PC-3 (cell line): ENCODE measurements around the gene TLDC2. TPM values are rescaled to one million over a fixed set of nuclear protein-coding genes. Genes with fewer than 3 reads are reported as not detected.

Experiments used
- ATAC-seq: fragments of 200-7000 bp; cut with Tn5 transposase; 2 replicates; pipeline ENCODE4 v1.9.1; 2020; ENCODE audit warnings: mild to moderate bottlenecking, moderate library complexity
- BruUV-seq: library from RNA; stranded (reverse); fragments of 400-500 nt; replicated peaks from 2 replicates; lab custom pipeline; 2021; lab: Mats Ljungman, UMichigan
- CTCF ChIA-PET: fragments of 300-600 bp; sonication (Branson Sonifier 250); formaldehyde crosslinking; loops from one replicate; lab custom pipeline; 2022; ENCODE audit warnings: antibody characterized with exemption; lab: Charles Lee
- POLR2A ChIA-PET: fragments of 300-600 bp; sonication (Branson Sonifier 250); formaldehyde crosslinking; loops from one replicate; lab custom pipeline; 2022; ENCODE audit warnings: antibody characterized with exemption; ENCODE audit not compliant: unreplicated experiment; lab: Charles Lee
- DNase-seq: peaks from one replicate; pipeline ENCODE4 v3.0.0-alpha.2; 2015
- H2AFZ ChIP-seq: fragments of 300-600 bp; sonication (generic); 2 replicates; pipeline ENCODE4 v1.6.0; 2016; ENCODE audit warnings: antibody characterized with exemption, low read length
- H3F3A ChIP-seq: fragments of 300-600 bp; sonication (generic); one replicate; pipeline ENCODE4 v1.6.0; 2017; ENCODE audit warnings: antibody characterized with exemption, low read length, control low read depth, mild to moderate bottlenecking; ENCODE audit not compliant: unreplicated experiment
- H3K27ac ChIP-seq: fragments of 300-600 bp; sonication (generic); 2 replicates; pipeline ENCODE4 v1.5.1; 2016; ENCODE audit warnings: mild to moderate bottlenecking, low read length
- H3K27me3 ChIP-seq: fragments of 300-600 bp; sonication (generic); 2 replicates; pipeline ENCODE4 v1.6.1; 2016; ENCODE audit warnings: low read length, mixed read lengths
- H3K36me3 ChIP-seq: fragments of 300-600 bp; sonication (generic); 2 replicates; pipeline ENCODE4 v1.6.1; 2016; ENCODE audit warnings: low read depth, mixed run types, low read length, mixed read lengths
- H3K4me1 ChIP-seq: fragments of 300-600 bp; sonication (generic); 2 replicates; pipeline ENCODE4 v1.5.1; 2016; ENCODE audit warnings: low read length; ENCODE audit not compliant: insufficient read depth
- H3K4me2 ChIP-seq: fragments of 300-600 bp; sonication (generic); 2 replicates; pipeline ENCODE4 v1.6.0; 2016; ENCODE audit warnings: low read length
- H3K4me3 ChIP-seq: fragments of 300-600 bp; sonication (generic); 2 replicates; pipeline ENCODE4 v1.5.1; 2016; ENCODE audit warnings: mild to moderate bottlenecking, low read length, mixed read lengths
- H3K79me2 ChIP-seq: fragments of 300-600 bp; sonication (generic); 2 replicates; pipeline ENCODE4 v1.6.1; 2017; ENCODE audit warnings: low read length, mixed read lengths
- H3K9ac ChIP-seq: fragments of 300-600 bp; sonication (generic); 2 replicates; pipeline ENCODE4 v1.6.0; 2016; ENCODE audit warnings: mild to moderate bottlenecking, low read length
- H3K9me2 ChIP-seq: fragments of 300-600 bp; sonication (generic); replicated peaks from 2 replicates; pipeline ENCODE4 v1.6.1; 2016; ENCODE audit warnings: mixed run types, low read length, mixed read lengths
- H3K9me3 ChIP-seq: fragments of 300-600 bp; sonication (generic); 2 replicates; pipeline ENCODE4 v1.6.1; 2016; ENCODE audit warnings: low read length, mixed read lengths
- H4K20me1 ChIP-seq: fragments of 300-600 bp; sonication (generic); 2 replicates; pipeline ENCODE4 v1.6.1; 2016; ENCODE audit warnings: low read length, mixed read lengths
- CTCF ChIP-seq: fragments of 300-600 bp; sonication (generic); conservative IDR thresholded peaks from 2 replicates; pipeline ENCODE4 v1.5.1; 2017; ENCODE audit warnings: antibody characterized with exemption, low read depth, mild to moderate bottlenecking, low read length
- EZH2 ChIP-seq: fragments of 300-600 bp; sonication (generic); IDR thresholded peaks from one replicate; pipeline ENCODE4 v1.6.1; 2017; ENCODE audit warnings: antibody characterized with exemption, mild to moderate bottlenecking, low read length; ENCODE audit not compliant: unreplicated experiment
- EZH2phosphoT487 ChIP-seq: fragments of 300-600 bp; sonication (generic); IDR thresholded peaks from 2 replicates; pipeline ENCODE4 v1.6.1; 2018; ENCODE audit warnings: mild to moderate bottlenecking, antibody characterized with exemption, low read length, borderline replicate concordance
- intact Hi-C: fragments of 100-400 bp; cut with micrococcal nuclease; formaldehyde crosslinking; loops from 2 replicates; pipeline ENCODE4 v1.9.0; 2023
- total RNA-seq: library from RNA; depleted of rRNA; stranded (reverse); fragments of >200 nt; gene quantifications from 2 replicates; pipeline ENCODE4 v1.2.3, GENCODE V29; 2014

TLDC2 gene
- total RNA-seq, 1 experiment from 2014 or later: not detected

- DNase-seq (no peak), ATAC-seq (no peak)
- Histone ChIP-seq H3K27me3 (no peaks in the 10 kb centered on the region), H4K20me1 (no peaks in the 10 kb centered on the region), H3K9me3 (no peaks in the 10 kb centered on the region), H2AFZ (no peak overlapping the region), H3K4me3 (no peak overlapping the region), H3K27ac (no peak overlapping the region), H3K4me1 (no peaks in the 10 kb centered on the region), H3K9me2 (no peaks in the 10 kb centered on the region), H3F3A (no peaks in the 10 kb centered on the region), H3K36me3 (no peaks in the 10 kb centered on the region), H3K79me2 (no peaks in the 10 kb centered on the region), H3K4me2 (no peak overlapping the region), H3K9ac (no peak overlapping the region)
- POLR2A ChIA-PET: no interaction called here
- CTCF ChIA-PET: no interaction called here
- TF ChIP-seq EZH2phosphoT487 (no peak), CTCF (no peak), EZH2 (no peak)
- no TSS peak for BruUV-seq
- intact Hi-C loops: no loop called here
These were observed 4.0 kb upstream of the TLDC2 start for GRCh38 chr20:36871640-36872570.

DNA sequence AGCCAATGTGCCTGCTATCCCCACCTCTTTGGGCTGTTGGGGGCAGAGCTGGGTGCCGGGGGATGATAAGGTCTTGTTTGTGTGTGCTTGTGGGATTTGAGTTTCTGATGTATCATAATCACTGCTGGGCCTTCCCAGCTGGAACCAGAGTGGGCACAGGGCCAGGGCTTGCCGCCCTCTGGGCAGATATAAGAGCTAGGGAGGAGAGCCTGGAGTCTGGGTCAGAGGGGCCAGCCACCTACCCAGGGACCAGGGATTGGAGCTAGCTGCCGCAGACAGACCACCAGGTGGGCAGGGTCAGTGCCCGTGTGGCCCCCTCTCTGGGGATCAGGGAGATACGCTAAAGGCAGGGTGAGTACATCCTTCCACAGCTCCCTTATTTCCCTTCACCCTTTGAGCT is 3.1 kb upstream of the TLDC2 start:
- TF ChIP-seq CTCF (no peak), EZH2 (no peak), EZH2phosphoT487 (no peak)
- ATAC-seq: no peak; the same call in 1 of the 2 replicates
- Histone ChIP-seq H2AFZ (no peak overlapping the region), H3K27me3 (no peaks in the 10 kb centered on the region), H3K9me2 (no peaks in the 10 kb centered on the region), H3K4me3 (no peak overlapping the region), H3K4me2 (no peak overlapping the region), H3F3A (no peaks in the 10 kb centered on the region), H3K9me3 (no peaks in the 10 kb centered on the region), H3K36me3 (no peaks in the 10 kb centered on the region), H3K27ac (no peak overlapping the region), H3K4me1 (no peaks in the 10 kb centered on the region), H4K20me1 (no peaks in the 10 kb centered on the region), H3K79me2 (no peaks in the 10 kb centered on the region), H3K9ac (no peak overlapping the region)
- POLR2A ChIA-PET: no interaction called here
- DNase-seq: no peak
- no TSS peak for BruUV-seq
- CTCF ChIA-PET: interaction anchor here (0.6 kb wide), 1 partner anchor 117 kb away, joined by 3 read pairs; no protein-coding TSS in a partner anchor
- intact Hi-C loops: no loop called here
